WTC11 (cell line): Measurements from ENCODE around the gene OXER1.

Source experiments
- CREB1 ChIP-seq: sonication (generic); formaldehyde crosslinking; IDR thresholded peaks from 2 replicates; pipeline ENCODE4 v1.8.0; 2023; ENCODE audit warnings: mild to moderate bottlenecking, missing genetic modification reagents
- ETV6 ChIP-seq: sonication (generic); formaldehyde crosslinking; IDR thresholded peaks from 2 replicates; pipeline ENCODE4 v1.8.1; 2022; ENCODE audit warnings: mild to moderate bottlenecking, missing genetic modification reagents
- FOXK1 ChIP-seq: sonication (generic); formaldehyde crosslinking; IDR thresholded peaks from 2 replicates; pipeline ENCODE4 v1.8.0; 2022; ENCODE audit warnings: mild to moderate bottlenecking, moderate library complexity, missing genetic modification reagents
- MYBL2 ChIP-seq: sonication (generic); formaldehyde crosslinking; IDR thresholded peaks from 2 replicates; pipeline ENCODE4 v1.8.1; 2023; ENCODE audit warnings: mild to moderate bottlenecking, moderate library complexity, missing genetic modification reagents
- NFATC4 ChIP-seq: fragments of 250-450 bp; sonication (Bioruptor Pico); IDR thresholded peaks from 2 replicates; pipeline ENCODE4 v1.9.0; 2021; ENCODE audit warnings: mild to moderate bottlenecking
- RELA ChIP-seq: sonication (generic); formaldehyde crosslinking; IDR thresholded peaks from 2 replicates; pipeline ENCODE4 v1.8.1; 2022; ENCODE audit warnings: missing genetic modification reagents, mild to moderate bottlenecking, borderline replicate concordance
- SMAD3 ChIP-seq: sonication (generic); formaldehyde crosslinking; IDR thresholded peaks from 2 replicates; pipeline ENCODE4 v1.8.0; 2022; ENCODE audit warnings: missing genetic modification reagents, mild to moderate bottlenecking, borderline replicate concordance
- TCF7 ChIP-seq: sonication (generic); formaldehyde crosslinking; IDR thresholded peaks from 2 replicates; pipeline ENCODE4 v1.8.0; 2022; ENCODE audit warnings: mild to moderate bottlenecking, low read depth, missing genetic modification reagents, moderate library complexity
- TP53 ChIP-seq: sonication (generic); formaldehyde crosslinking; IDR thresholded peaks from 2 replicates; pipeline ENCODE4 v1.8.1; 2023; ENCODE audit warnings: mild to moderate bottlenecking, missing genetic modification reagents
- TF ChIP-seq, protein P1 (sequence below): fragments of 200-600 bp; IDR thresholded peaks from 2 replicates; pipeline ENCODE4 v1.8.0; 2022; ENCODE audit warnings: antibody characterized with exemption
- TF ChIP-seq, protein P2 (sequence below): sonication (generic); formaldehyde crosslinking; IDR thresholded peaks from 2 replicates; pipeline ENCODE4 v1.8.1; 2022; ENCODE audit warnings: mild to moderate bottlenecking, moderate library complexity, missing genetic modification reagents
- TF ChIP-seq, protein P3 (sequence below): sonication (generic); formaldehyde crosslinking; IDR thresholded peaks from 2 replicates; pipeline ENCODE4 v1.8.0; 2022; ENCODE audit warnings: mild to moderate bottlenecking, missing genetic modification reagents
- TF ChIP-seq, protein P4 (sequence below): sonication (generic); formaldehyde crosslinking; IDR thresholded peaks from 2 replicates; pipeline ENCODE4 v1.8.0; 2022; ENCODE audit warnings: mild to moderate bottlenecking, missing genetic modification reagents

DNA sequence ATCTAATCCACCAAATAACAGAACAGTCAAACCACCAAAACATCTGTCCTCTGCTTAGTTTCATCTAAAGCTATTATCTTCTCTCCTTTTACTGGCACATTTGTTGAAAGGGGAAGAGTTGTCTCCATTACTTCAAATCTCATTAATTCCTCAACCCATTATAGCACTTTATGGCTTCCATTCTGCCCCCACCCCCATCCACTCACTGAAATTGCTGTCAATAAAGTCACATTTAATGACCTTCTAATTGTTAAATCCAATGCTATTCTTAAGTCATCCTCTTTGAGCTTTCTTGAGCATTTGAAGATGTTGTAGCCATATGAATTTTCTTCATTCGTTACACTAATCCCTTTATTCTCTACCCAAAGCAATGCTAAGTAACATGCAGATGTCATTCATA lies 5.2 kb downstream of the OXER1 start:
- TF ChIP-seq TCF7 (CRISPR knock-in tag) (no peak), MYBL2 (CRISPR knock-in tag) (no peak), FOXK1 (no peak), CREB1 (CRISPR knock-in tag) (no peak), ETV6 (CRISPR knock-in tag) (no peak), TP53 (no peak), SMAD3 (no peak), RELA (CRISPR knock-in tag) (no peak), NFATC4 (CRISPR knock-in tag) (no peak)
- TF ChIP-seq, protein P1, sequence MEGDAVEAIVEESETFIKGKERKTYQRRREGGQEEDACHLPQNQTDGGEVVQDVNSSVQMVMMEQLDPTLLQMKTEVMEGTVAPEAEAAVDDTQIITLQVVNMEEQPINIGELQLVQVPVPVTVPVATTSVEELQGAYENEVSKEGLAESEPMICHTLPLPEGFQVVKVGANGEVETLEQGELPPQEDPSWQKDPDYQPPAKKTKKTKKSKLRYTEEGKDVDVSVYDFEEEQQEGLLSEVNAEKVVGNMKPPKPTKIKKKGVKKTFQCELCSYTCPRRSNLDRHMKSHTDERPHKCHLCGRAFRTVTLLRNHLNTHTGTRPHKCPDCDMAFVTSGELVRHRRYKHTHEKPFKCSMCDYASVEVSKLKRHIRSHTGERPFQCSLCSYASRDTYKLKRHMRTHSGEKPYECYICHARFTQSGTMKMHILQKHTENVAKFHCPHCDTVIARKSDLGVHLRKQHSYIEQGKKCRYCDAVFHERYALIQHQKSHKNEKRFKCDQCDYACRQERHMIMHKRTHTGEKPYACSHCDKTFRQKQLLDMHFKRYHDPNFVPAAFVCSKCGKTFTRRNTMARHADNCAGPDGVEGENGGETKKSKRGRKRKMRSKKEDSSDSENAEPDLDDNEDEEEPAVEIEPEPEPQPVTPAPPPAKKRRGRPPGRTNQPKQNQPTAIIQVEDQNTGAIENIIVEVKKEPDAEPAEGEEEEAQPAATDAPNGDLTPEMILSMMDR: no peak
- TF ChIP-seq, protein P2, sequence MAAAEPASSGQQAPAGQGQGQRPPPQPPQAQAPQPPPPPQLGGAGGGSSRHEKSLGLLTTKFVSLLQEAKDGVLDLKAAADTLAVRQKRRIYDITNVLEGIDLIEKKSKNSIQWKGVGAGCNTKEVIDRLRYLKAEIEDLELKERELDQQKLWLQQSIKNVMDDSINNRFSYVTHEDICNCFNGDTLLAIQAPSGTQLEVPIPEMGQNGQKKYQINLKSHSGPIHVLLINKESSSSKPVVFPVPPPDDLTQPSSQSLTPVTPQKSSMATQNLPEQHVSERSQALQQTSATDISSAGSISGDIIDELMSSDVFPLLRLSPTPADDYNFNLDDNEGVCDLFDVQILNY (CRISPR knock-in tag): no peak
- TF ChIP-seq, protein P3, sequence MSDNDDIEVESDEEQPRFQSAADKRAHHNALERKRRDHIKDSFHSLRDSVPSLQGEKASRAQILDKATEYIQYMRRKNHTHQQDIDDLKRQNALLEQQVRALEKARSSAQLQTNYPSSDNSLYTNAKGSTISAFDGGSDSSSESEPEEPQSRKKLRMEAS (CRISPR knock-in tag): no peak
- TF ChIP-seq, protein P4, sequence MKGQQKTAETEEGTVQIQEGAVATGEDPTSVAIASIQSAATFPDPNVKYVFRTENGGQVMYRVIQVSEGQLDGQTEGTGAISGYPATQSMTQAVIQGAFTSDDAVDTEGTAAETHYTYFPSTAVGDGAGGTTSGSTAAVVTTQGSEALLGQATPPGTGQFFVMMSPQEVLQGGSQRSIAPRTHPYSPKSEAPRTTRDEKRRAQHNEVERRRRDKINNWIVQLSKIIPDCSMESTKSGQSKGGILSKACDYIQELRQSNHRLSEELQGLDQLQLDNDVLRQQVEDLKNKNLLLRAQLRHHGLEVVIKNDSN (CRISPR knock-in tag): no peak
